Measurements from ENCODE around the gene KLHDC7A.
"Not testable (repeated sequence)": the region's sequence is repeated elsewhere in the genome, so short reads cannot be mapped to it uniquely, and the experiment has no call there.

Gene KLHDC7A

GRCh38 chr1:18480315-18481189, at the start of gene KLHDC7A:
TSS of gene KLHDC7A (plus strand) at chr1:18480930. CDS start at chr1:18480982, 52 bp downstream.
- DNase-seq = no peak

DNA sequence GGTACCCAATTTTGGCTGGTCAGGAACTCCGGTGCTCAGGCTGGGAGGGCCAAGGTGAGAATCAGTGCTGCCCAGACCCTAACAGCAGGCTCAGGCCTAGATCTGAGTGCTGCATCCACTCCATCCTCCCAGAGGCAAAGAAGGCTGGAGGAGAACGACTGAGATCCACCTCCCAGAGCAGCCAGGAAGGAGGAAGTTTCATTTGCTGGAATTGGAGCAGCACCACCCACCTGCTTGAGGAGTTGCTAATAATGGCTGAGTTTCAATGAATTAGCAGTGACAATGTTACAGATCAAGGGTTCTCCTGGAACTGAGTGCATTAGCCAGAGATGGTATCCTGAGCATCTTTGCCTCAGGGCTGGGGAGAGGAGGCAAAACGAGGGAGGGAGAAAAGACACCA, 46.7 kb upstream of the KLHDC7A start:
- no peak for DNase-seq

- no peak for DNase-seq
These were observed 40.1 kb upstream of the KLHDC7A start for GRCh38 chr1:18440385-18441226.

DNA sequence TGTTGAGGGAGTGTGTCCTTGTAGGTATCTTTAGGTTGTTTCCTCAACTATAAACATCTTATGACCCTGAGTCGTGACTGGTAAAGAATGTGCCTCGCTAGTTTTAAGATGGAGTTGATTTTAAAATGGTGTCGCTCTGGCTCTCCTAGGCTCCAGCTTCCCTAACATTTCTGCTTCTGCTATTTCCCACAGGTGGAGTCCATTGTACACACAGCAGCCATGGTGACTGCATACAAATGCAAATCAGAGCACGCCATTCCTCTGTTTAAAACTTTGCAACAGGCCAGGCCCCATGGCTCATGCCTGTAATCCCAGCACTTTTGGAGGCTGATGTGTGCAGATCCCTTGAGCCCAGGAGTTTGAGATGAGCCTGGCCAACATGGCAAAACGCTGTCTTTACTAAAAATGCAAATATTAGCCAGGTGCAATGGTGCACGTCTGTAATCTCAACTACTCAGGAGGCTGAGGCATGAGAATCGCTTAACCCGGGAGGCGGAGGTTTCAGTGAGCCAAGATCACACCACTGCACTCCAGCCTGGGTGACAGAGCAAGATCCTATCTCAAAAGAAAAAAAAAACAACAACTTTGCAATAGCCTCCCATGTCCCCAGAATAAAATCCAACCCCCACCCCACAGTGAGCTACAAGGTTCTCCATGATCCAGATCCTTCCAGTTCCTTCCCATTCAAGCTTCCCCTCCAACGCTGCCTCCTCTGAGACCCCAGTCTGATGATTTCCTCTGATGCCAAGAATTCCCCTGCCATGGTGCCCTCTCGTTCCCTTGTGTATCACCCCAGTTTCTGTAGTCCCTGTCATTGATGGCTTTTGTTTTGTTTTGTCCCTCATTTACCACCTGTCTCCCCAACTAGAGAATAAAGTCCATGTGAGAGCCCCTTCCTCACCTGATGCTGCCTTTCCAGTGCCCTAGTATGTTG, 36.9 kb upstream of the KLHDC7A start:
- no peak for DNase-seq

GRCh38 chr1:18444563-18444962, 36.2 kb upstream of the KLHDC7A start:
- no peak for DNase-seq

- no peak for DNase-seq
These were observed 34.0 kb upstream of the KLHDC7A start for GRCh38 chr1:18446751-18447150.

GRCh38 chr1:18447509-18448220, 33.1 kb upstream of the KLHDC7A start:
- no peak for DNase-seq

GRCh38 chr1:18448889-18449288, 31.8 kb upstream of the KLHDC7A start:
- no peak for DNase-seq

DNA sequence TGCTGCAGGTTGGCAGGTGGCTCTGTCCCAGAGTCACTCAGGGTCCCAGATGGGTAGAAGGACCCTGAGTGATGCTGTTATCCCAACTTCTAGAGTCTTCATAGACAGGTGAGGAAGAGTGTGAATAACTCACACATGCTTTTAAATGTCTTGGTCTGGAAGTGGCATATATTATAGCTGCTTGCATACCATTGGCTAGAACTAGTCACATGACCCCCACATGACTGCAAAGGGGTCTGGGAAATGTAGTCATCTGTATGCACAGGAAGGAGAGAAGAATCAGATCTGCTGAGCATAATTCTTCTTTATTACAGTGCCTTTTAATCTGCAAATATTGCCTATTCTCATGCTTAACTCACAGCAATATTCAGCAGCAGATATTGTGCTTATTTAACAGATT, 28.2 kb upstream of the KLHDC7A start:
- DNase-seq = peak in 1 of 2 donors; percentile 38

DNA sequence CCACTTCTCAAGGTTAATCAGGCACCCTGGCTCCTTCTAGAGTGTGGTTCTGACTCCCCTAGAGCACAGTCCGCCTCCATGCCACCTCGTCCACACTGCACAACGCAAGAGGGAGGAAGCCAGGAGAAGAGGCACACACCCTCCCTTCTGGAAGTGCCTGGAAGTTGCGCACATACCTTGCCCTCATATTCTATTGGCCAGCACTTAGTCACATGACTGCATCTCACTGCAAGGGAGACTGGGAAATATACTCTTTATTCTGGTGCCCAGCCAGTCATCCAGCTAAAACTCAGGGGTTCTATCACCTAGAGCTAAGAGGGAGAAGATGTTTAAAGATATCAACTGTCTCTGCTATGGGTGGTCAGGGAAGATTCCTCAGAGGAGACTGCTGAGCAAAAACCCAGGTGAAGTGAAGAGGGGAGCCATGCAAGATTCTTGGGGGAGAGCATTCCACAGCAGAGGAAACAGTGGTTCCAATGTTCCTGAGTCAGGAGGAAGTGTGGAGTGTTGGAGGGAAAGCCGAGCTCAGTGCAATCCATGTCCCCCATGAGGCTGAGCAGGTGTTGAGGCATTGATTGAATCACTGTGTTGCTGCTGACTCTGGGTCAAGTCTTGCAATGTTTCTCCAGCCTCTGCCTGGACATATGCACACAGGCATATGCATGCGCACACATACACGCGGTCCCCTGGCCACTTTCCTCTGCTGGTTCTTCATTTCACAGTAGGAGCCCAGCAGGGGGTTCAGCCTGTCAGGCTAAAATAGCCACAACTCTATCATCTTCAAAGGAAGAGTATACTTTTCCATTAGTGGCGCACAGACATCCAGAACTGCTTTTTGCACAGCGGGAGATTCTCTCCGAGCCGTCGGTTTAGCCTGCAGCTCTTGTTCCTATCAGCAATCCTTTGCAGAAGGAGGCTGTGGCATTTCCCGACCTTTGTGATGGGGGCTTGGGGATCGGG, 22.3 kb upstream of the KLHDC7A start:
- no peak for DNase-seq

DNA sequence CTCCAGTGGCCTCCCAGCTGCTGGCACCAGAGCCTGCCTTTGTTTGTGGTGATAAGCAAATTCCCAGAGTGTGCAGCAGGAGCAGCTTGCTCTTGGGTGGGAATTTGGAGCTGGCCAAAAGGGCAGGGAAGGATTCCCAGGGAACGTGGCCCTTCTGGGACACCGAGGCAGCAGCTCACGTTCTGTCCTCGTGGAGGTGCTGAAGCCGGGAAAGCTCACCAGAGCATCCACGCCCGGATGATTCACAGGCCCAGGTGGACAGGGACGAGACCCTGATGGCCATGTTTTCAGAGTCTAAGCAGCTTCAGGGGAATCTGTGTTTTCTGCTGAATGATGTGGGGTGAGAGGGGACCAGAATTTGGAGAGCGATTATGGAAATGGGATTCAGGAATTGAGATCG, 19.1 kb upstream of the KLHDC7A start:
- no peak for DNase-seq

GRCh38 chr1:18462517-18462916, 18.2 kb upstream of the KLHDC7A start:
- DNase-seq = not testable (repeated sequence)

DNA sequence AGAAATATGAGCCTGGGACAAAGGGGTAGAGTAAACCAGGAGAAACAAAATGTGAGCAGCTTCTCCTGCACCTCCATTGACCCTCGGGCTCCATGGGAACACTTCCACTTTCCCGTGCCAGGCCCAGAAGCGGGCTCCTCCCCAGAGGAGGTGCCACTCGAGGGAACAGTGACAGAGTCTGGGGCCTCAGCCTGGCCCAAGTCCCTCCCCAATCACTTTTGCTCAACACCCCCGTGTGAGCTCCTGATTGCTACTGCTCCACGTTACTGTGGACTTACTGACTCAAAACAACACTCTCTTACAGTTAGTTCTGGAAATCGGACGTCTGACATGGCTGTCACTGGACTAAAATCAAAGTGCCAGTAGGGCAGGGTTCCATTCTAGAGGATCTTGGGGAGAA, 17.7 kb upstream of the KLHDC7A start:
- DNase-seq = no peak

DNA sequence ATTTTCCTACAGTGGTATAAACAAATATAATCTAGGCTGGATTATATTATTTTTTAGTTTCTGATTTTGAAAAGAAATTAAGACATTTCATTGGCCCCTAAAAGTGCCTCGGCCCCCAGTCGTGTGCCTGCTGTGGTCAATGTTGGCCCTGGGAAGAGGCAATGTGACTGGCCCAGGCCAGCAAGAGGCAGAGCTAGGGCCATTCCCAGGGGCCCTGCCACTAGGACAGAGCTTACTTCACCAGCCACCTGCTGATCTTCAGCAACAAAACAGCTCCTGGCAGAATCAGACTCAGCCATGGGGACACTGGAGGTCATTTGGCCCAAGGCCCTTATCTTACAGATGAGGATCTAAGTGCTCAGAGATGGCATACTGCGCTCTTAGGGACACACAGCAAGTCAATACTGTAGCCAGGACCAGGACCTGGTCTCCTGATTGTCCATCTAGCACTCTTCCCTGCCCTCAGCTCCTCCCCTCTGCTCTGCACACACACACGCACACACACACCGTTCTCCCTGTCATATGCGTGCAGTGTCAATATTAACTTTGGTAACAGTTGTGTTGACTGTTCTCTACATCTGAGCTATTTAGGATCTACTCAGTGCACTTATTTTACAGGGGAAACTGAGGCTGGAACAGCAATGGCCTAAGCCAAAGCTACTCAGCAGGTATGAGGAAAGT, 16.6 kb upstream of the KLHDC7A start:
- DNase-seq = no peak

DNA sequence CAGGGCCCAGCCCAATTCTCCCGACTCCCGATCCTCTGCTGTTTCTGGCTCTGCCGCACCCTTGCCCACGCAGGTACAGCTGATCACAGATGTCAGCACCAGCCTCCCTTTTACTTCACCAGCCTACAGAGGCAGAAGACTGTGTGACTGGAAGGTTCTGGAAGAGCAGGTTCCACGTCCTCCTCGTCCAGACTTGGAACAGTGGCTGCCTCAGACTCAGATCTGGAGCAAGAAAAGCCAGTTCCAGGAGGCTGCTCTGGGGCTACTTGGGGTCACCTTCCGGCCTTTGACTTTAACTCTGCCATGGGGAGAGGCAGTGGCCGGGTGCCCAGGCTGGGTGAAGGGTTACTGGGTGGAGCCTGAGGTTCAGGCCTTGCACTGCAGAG, 16.1 kb upstream of the KLHDC7A start:
- no peak for DNase-seq

DNA sequence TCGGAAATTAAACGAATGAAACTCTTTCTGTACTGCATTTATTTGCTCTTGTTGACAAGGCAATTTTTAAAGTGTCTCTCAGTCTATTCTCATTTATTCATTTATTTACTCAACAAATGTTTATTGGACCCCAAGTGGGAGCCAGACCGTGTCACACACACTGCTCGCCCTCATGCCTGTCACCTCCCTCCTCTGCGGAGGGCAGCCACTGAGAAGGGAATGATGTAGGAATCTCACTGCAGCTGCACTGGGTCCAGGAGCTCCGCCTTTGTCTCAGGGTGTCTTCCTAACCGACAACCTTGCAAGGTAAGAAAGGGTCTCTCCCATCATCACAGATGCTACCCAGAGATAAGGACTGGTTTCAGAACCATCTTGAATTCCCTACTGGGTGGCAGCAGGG, 14.1 kb upstream of the KLHDC7A start:
- DNase-seq = no peak

- no peak for DNase-seq
These were observed 12.2 kb upstream of the KLHDC7A start for GRCh38 chr1:18468570-18468969.

DNA sequence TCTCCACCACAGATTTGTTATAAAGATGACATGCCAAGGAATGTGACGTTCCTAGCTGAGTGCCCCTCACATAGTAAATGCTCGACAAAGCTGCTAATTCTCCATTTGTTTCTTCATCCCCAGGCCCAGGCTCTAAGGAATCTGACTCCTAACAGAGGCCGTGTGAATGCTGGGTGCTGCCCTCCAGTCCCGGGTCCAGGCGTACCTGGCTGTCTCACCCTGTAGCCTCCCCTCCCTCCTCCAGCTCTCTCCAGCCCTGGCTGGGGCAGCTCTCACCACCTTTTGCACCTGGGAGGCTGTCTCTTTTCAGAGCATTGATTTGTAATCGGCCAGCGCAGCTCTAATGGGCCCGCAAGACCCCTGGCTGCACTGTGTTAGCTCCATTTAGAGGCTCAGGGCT, 11.2 kb upstream of the KLHDC7A start:
- no peak for DNase-seq

GRCh38 chr1:18470671-18471355, 9.9 kb upstream of the KLHDC7A start:
- DNase-seq = no peak

All from CD4-positive, alpha-beta T cell treated with Interferon alpha-2 for 1 hour (primary cell).